COLO668 (cell line): Measurements from ENCODE around the gene ANO1.

Source experiments
- DNase-seq: peaks from one replicate; lab custom pipeline; 2025; ENCODE audit not compliant: unreplicated experiment; lab: John Stamatoyannopoulos, UW

The ANO1 gene

DNA sequence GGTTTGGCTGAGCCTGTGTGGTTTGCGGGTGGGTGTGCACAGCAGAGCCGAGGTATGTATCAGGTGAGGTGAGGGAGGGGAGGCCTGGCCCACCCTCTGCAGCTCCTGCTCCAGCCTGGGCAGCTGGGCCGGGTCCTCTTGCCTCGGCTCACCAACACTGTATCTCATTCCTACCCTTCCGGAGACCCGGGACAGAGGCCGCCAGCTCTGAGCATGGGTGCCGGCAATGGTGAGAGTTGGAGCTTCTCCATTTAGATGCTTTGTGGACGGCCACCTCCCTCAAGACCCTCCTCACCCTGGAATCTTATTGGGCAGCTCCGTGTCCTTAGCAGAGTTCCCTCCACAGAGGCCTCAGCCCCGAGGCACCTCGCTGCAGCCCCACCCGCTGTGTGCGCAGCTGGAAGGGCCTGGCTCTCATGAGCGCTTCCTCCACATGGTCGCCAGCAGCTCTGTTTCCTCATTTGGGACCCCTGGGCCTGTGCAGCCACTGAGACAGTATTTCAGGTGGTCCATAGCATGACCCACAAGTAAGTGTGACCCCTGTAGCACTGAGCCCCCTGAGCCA lies 55.7 kb downstream of the ANO1 start:
- DNase-seq: no peak

DNA sequence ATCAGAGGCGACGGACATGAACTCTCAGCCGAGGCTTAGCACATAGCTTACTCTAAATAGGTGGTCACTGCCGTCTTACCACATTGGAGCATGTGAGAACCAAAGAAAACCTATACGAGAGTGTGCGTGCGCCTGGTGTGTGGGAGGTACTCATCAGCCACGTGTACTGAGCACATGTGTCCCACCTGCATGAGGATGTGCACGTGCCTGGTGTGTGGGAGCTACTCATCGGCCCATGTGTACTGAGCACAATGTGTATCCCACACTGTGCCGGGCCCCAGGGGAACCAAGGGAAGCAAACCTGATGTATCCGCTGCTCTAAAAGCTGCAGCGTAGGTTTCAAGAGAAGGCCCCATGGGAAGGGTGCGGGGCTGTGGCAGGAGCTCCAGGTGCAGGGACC lies 56.4 kb downstream of the ANO1 start:
- DNase-seq: no peak

- DNase-seq: no peak
Observed at GRCh38 chr11:70135142-70135541, 57.0 kb downstream of the ANO1 start.

- DNase-seq: no peak
Observed at GRCh38 chr11:70135625-70136059, 57.5 kb downstream of the ANO1 start.

GRCh38 chr11:70137383-70137782 lies 59.3 kb downstream of the ANO1 start:
- DNase-seq: no peak

DNA sequence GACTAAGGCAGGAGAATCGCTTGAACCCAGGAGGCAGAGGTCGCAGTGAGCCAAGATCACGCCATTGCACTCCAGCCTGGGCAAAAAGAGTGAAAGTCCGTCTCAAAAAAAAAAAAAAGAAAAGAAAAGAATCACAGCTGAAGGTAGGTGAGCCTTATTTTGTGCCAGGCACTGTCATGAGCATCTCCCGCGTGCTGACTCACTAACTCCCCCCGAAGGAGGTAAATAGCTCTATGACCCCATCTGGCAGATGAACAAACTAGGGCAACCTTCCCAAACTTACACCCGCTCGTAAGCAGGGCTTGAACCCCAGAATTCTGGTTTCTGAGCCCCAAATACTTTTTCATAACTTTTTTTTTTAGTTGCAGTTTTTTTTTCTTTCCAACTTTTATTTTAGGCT lies 60.3 kb downstream of the ANO1 start:
- DNase-seq: no peak

DNA sequence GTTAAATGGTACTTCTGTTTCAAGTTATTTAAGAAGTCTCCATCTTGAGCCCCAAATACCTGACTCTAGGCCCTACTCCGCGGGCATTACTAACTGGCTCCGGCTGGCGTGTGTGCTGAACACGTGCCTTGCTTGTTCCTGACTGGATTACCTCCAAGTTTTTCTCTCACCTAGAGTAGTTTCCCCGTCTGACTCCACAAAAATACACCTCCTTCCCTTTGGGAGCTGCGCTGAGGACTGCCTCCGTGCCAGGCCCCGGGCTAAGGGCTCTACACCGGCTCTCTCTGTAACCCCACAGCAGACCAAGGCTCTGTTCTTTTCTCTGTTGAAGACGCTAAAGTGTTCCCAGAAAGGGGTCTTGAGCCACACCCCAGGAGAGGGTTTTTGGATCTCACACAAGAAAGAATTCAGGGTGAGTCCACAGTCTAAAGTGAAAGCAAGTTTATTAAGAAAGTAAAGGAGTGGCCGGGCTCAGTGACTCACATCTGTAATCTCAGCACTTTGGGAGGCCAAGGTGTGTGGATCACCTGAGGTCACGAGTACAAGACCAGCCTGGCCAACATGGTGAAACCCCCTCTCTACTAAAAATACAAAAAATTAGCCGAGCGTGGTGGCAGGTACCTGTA lies 61.8 kb downstream of the ANO1 start:
- DNase-seq: no peak

DNA sequence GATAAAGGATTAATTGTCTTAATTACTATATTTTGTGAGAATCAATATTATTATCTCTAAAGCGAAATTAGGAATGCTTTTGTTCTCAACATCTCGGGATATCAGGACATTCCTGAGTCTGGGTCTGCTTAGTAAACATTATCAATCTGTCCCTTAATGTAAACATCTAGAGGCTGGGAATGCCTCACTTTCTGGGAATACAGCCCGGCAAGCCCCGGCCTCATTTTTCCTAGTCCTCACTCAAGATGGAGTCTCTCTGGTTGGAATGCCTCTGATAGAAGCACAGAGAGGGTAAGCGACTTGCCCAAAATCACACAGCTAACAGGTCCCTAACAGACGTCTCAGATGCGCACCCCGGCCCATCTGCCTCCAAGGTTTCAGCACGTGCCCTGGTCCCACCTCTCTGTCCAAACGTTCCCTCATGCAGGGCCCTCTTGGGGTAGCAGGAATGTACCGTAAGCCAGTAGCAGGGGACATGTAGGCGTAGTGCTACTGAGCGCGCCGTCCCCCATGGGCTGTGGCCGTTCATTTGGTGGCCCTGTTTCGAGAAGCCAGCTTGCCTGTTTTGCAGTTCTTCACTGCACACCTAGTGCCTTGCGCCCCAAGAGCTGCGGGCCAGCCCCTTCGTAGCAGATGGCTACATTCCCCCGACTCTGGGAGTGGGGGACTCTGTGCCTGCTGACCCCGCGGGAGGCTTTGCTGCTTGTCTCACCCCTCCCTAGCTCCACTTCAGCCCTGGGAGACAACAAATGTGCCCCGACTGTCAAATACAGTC lies 62.8 kb downstream of the ANO1 start:
- no peak for DNase-seq

GRCh38 chr11:70141486-70142220 lies 63.5 kb downstream of the ANO1 start:
- DNase-seq: no peak

DNA sequence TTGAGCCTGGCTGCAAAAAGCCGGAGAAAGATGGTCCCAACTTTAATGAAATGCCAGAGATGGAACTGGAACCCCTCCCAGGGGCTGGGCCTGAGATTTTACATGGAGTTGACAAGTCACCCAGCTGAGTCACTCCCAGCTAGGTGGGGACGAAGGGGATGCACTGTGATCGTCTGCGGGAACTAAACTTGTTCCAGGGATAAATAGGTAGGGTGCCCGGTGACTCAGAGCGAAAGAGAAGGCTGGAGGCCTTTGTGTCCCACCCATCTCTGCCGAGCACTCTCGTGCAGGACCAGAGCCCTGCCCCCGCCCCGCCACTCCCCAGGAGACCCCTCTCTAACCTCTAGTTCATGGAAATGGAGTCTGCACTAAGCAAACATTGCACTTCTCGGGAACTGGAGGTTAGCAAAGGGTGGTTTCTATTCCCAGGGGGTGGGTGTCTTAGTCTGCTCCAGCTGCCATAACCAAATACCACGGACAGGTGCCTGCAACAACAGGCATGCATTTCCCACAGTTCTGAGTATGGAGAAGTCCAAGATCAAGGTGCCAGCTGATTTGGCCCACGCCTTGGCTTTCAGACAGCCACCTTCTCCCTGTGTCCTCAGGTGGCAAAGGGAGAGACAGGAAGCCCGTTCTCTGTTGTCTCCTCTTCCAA lies 64.2 kb downstream of the ANO1 start:
- DNase-seq: no peak

DNA sequence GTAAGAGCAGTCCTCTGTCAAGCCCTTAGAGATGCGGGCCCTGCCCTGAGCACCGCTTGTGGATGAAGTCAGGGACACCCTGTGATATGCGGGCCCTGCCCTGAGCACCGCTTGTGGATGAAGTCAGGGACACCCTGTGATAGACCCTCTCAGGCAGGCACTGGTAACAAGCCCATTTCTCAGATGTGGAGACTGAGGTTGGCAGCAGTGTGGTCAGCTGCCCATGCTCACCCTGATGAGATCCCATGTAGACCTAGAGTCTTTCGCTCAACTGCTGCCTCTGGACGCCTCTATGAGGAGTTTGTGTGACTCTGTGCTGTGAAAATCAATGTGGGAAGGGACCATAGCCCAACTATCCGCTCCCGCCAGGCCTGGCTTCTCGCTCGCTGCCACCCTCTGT lies 66.1 kb downstream of the ANO1 start:
- DNase-seq: no peak

DNA sequence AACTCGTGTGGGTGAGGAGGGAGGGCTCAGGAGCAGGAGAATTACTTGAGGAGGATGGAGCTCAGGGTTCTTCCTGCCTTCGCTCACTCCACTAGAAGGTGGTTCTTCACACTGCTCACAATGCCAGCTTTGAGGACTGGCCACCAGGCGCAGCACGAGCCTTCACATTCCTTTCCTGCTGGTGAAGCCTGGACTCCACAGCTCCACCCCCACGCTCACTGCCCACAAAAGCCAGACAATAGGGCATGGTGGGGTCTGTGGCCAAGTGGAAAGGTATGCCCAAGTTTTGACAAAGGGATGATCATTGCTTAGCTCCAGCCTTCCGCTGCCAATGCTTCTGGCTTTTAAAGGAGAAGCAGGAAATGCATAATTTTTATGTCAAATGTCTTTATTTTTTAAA lies 67.0 kb downstream of the ANO1 start:
- DNase-seq: no peak

GRCh38 chr11:70145841-70146240 lies 67.7 kb downstream of the ANO1 start:
- DNase-seq: no peak

- no peak for DNase-seq
Observed at GRCh38 chr11:70146299-70146698, 68.2 kb downstream of the ANO1 start.

DNA sequence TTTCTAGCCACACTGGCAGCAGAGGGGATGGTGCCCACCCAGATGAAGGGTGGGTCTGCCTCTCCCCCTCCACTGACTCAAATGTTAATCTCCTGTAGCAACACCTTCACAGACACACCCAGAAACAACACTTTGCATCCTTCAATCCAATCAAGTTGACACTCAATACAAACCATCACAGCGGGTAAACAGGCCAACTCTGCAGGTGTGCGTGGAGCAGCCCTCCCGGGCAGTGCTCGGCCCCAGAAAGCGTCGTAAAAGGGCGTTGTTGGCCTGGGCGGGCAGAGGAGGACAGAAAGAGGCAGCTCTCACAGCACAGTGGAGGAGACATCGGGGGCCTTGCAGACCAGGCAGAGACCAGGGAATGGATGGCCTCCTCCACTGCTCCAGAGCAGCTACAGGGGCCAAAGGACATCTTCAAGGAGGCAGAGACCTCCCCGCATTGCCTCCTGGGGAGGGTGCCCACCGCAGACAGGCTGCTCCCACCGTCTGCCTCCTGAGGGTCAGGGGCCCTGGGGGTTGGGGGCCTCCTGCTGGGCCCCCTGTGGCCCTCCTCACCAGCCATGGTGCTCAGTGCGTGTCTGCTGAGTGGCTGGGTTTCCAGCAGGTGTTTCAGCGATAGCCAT lies 68.9 kb downstream of the ANO1 start:
- no peak for DNase-seq

DNA sequence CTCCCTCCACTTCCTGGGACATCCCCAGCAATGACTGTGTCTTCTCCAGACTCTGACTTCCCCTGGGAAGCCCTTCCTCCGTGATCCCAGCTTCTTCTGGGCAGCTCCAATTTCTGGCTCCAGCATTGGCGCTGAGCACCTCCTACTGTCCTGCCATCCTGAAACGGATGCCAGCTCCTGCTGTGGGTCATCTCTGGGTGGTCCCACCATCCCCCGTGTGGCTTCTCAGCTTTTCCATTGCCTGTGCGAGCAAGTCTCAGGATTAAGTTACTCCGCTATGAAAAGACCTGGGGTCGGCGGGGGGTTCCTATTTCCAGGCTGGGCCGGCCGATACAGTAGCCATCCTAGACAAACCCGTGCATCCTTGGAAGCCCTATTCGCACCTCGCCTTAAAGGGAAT lies 69.6 kb downstream of the ANO1 start:
- no peak for DNase-seq

DNA sequence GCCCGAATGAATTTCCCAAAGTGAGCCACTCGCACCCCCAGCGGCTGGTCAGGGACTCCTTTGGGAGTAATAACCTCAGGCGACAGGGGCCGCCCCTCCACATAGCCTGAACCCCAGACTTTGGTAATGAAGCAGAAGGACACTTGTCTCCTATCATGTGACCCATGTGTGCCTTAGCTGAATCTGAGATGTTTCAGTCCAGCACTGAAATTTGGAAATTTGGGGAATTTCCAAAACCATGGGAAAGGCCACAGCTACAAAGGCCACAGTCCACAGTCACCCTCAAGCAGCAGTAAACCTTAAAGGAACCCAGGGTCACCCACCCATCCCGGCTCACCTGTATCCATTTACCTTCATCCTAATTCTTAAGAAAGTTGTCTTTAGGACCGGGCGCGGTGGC lies 73.6 kb downstream of the ANO1 start:
- no peak for DNase-seq

GRCh38 chr11:70153133-70153727 lies 75.1 kb downstream of the ANO1 start:
- no peak for DNase-seq

GRCh38 chr11:70155386-70155785 lies 77.3 kb downstream of the ANO1 start:
- no peak for DNase-seq

GRCh38 chr11:70156291-70157037 lies 78.3 kb downstream of the ANO1 start:
- DNase-seq: no peak
